ENCODE data around the gene XDH. TPM values are rescaled to one million over a fixed set of nuclear protein-coding genes. Genes with fewer than 3 reads are reported as not detected.

XDH gene
- polyA plus RNA-seq (ENCODE audit: insufficient read length in 10 of 10): under 1 TPM in 2 of 10 donors, not detected in 8; 0.03 to 0.14 TPM
- long read RNA-seq, donor 1: 0 reads
- long read RNA-seq, donor 2: 0 reads
- long read RNA-seq, donor 3: 0 reads
- long read RNA-seq, donor 4: 0 reads
- long read RNA-seq, donor 5: 0 reads
- long read RNA-seq, donor 6: 0 reads
- long read RNA-seq, donor 7: 0 reads
- long read RNA-seq, donor 8: 0 reads
- long read RNA-seq, donor 9: 0 reads

GRCh38 chr2:31414601-31415241, at the start of gene XDH:
Gene XDH (minus strand): TSS chr2:31414742. CDS start chr2:31414666, 76 bp downstream.
- DNase-seq: no peak

DNA sequence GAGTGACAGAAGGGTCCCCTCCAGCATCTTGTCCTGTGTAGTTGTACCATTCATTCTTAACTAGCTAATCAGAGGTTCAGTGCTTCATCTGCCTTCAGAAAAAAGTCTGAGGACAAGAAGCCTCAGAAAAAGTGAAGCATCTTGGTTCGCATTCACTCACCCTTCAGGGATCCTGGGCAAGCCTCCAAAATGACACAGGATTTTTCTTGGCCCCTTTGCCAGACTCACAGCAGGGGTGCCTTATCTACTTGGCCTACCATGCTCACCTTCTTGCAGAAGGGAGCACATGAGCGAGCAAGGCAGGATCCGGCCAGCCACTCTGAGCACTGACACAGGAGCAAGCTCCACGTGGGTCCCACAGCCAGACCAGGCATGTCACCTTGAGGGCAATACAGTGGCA, 43.1 kb upstream of the XDH start:
- DNase-seq: no peak

- DNase-seq: peak in 1 of 3 donors; percentile 16
These were observed 32.3 kb upstream of the XDH start for GRCh38 chr2:31446848-31447247.

- no peak for DNase-seq
These were observed 27.8 kb upstream of the XDH start for GRCh38 chr2:31442376-31442775.

- peak; percentile 6 to 90 (median 22) for DNase-seq
These were observed 26.2 kb upstream of the XDH start for GRCh38 chr2:31440764-31441163.

DNA sequence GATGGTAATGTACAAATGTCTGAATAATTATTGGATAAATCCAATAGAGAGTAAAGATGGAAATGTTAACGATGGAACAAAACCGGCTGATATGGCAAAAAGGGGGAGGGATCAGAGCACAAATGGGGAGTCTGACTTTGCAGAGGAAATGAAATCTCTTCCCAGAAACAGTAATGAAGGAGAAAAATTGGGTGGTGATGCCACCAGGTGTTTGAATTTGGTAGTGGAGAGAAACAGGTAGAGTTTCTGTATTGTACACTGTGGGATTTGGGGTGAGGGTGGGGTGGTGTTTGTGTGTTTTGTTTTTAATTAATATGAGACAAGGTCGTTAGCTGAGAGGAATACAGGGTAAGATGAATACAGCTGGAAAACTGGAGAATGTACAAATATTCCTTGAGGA, 20.4 kb upstream of the XDH start:
- no peak for DNase-seq

DNA sequence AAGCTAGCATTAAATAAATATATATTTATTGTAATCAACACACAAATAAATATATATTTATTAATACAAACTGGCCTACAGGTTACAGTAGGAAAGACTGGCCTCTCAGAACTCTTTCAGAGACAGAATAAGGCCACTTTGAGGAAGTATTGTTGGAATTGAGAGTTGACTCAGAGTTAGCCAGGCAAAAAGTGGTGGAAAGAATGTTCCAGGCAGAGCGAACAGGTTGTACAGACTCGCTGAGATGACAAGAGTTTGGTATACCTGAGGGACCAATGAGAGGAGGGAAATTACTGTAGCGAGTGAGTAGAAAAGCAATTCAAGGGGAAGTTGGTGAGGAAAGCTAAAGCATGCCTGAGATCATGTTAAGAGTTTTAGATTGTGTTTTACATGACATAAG, 19.0 kb upstream of the XDH start:
- DNase-seq: no peak

- no peak for DNase-seq
These were observed 16.1 kb upstream of the XDH start for GRCh38 chr2:31430439-31431165.

- DNase-seq: no peak
These were observed 15.4 kb upstream of the XDH start for GRCh38 chr2:31429759-31430438.

DNA sequence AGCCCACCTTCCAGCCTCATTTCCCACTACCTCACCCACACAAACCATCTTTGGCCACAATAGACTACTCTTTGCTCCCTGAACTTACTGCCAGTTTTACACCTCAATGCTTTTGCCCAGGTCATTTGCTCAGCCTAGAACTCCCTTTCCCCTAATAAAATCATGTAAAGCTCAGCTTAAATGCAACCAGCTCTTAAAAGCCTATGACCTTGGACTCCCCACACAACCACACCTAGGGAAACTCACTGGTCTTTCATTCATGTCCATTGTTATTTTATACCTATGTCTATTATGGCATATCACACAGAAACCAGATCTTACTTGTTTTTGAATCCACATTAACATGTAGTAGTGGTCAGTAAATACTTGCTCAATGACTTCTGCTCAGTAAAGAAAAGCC, 14.5 kb upstream of the XDH start:
- no peak for DNase-seq

DNA sequence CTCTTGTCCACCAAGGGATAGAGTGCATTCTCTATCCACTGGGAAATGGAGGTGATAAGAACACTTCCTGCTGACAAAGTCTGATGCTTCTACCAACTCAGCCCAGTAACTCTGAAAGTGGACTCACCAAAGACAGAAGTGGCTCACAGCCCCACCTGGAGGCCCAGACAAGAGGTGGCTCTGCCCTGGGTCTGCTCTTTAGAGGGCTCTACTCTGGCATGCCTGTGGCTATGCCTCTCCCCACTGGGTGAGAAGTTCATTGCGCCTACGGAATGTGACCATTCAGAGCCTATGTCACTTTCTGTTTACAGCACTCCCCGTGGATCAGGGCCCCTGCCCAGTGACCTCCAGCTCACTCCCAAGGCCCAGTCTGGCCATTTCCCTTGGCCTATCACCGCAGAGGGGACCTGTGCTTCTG, 13.5 kb upstream of the XDH start:
- no peak for DNase-seq

GRCh38 chr2:31426096-31426495, 11.6 kb upstream of the XDH start:
- DNase-seq: no peak

GRCh38 chr2:31421634-31422033, 7.1 kb upstream of the XDH start:
- DNase-seq: no peak

GRCh38 chr2:31420936-31421335, 6.4 kb upstream of the XDH start:
- peak in 1 of 3 donors; percentile 25 for DNase-seq

GRCh38 chr2:31419386-31419785, 4.8 kb upstream of the XDH start:
- no peak for DNase-seq

DNA sequence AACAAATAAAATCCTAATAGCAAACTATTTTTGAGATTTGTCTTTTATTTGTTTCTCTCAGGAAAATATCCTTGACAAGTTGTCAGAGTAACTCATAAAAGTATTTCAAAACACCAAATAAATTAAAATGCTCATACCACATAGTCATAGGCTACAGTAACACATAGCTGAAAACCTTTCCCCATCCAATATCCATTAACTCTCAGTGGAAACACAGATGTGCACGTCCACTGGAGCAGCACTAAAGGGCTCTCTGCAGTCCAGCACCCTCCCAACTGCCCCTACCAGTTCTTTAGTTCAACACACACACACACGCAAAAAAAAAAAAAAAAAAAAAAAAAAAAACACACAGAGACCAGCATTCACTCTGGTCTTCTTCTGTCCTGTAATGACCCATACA, 879 bp upstream of the XDH start:
- DNase-seq: no peak

DNA sequence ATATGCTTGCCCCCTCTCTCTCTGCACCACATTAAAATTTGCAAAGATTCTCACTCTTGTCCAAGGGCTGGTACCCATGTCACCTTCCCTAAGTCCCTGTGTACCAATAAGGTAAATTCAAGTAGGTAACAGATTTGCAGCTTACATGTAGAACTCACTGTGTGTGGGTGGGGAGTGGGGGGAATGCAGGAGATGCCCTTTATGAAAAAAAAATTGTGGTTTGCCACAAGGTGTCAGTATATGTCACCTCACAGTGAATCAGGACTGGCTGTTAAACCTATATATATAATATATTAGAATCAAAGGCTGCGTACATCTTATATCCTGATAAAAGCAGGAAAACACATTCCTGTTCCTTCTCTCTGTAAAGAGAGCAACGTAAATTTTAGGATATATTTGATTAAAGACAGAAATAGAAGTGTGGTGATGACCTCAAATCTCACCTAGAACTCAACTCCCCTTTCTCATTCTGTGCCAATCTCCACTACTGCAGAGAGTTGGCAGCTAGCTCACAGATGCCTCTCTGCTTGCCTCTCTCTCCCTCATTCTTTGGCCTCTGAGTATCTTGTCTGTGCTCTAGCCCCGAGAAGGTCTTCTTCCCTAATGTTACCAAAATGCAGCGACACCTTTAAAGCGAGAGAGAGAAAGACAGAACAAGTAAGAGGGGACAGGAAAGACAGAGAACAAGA, 536 bp downstream of the XDH start:
- no peak for DNase-seq

DNA sequence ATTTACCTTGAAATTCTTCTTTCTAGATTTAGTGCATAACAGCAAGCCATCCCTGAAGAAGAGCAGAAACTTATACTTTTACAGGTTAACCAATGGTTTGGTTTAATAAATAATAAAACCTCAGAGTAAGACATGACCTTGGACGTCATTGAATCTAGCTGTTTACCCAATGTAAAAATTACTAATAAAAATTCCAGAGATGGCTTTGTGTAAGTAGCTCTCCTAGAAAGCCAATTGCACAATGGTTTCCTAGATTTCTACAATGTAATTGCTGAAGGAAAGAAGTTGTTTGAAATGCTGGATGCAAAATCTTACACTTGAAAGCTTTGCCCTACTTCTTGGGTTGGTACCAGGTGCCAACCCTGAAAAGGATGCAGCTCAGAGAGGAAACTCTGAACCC, 1.5 kb downstream of the XDH start:
- no peak for DNase-seq

- no peak for DNase-seq
These were observed 2.8 kb downstream of the XDH start for GRCh38 chr2:31411771-31412170.

DNA sequence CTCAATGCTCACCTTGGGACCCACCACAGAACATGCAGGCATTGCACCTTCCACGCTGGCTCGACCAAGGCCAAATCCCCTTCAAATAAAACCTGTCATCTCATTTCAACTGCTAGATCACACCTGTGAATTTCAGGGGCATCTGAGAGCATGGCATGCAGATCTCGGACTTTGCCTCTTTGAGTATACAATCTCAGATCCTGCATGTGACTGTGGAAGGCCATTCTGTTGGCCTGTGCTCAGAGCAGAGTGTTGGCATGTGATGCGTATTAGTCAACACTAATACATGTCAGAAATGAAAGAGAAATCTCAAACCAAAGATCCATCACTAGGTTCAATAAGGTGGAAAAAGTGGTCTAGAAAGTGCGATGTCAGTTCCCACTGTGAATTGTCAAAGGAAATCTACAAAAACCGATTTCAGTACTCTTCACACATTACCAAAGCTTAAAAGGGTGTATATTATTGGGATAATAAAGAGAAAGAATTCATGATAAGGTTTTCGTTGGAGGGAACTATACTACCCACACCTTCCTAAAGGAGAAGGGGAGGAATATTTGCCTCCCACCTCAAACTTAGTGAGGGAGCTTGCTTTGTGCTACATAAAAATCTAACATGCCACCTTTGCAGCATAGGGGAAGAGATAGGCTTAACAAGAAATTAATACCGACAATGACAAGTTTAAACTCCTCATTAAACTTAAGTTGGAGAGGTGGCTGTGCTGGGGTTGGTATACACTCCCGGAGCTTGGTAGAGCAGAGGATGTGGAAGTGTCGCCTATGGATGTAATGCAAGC, 7.8 kb downstream of the XDH start:
- no peak for DNase-seq

- no peak for DNase-seq
These were observed 9.7 kb downstream of the XDH start for GRCh38 chr2:31404827-31405226.

Measured in muscle of back (tissue), 13 donors.